GM23338 (cell line): ENCODE data around the gene SIRT2. TPM values are rescaled to one million over a fixed set of nuclear protein-coding genes. Genes with fewer than 3 reads are reported as not detected.

Experiments
- ATAC-seq: fragments of 200-7000 bp; cut with Tn5 transposase; 3 replicates; pipeline ENCODE4 v1.9.1; 2020
- DNase-seq: peaks from one replicate; pipeline ENCODE4 v3.0.0-alpha.2; 2015; ENCODE audit warnings: low spot score
- H2AFZ ChIP-seq: fragments of 200-600 bp; sonication (generic); 2 replicates; pipeline ENCODE4 v1.8.0; 2016; ENCODE audit warnings: antibody characterized with exemption, mild to moderate bottlenecking, moderate library complexity
- H3F3A ChIP-seq: fragments of 200-600 bp; sonication (generic); replicated peaks from 2 replicates; pipeline ENCODE4 v1.8.0; 2017; ENCODE audit warnings: antibody characterized with exemption, mixed run types, low read depth
- H3K27ac ChIP-seq: fragments of 200-600 bp; sonication (generic); 2 replicates; pipeline ENCODE4 v1.6.1; 2016; ENCODE audit warnings: low read depth
- H3K27me3 ChIP-seq: fragments of 200-600 bp; sonication (generic); 2 replicates; pipeline ENCODE4 v1.8.0; 2016; ENCODE audit warnings: mild to moderate bottlenecking, mixed run types, moderate library complexity; ENCODE audit not compliant: insufficient read depth
- H3K36me3 ChIP-seq: fragments of 200-600 bp; sonication (generic); 2 replicates; pipeline ENCODE4 v1.8.0; 2016; ENCODE audit warnings: mild to moderate bottlenecking; ENCODE audit not compliant: insufficient read depth
- H3K4me1 ChIP-seq: fragments of 200-600 bp; sonication (generic); 2 replicates; pipeline ENCODE4 v1.8.0; 2016; ENCODE audit warnings: mild to moderate bottlenecking, moderate library complexity; ENCODE audit not compliant: insufficient read depth
- H3K4me2 ChIP-seq: fragments of 200-600 bp; sonication (generic); 2 replicates; pipeline ENCODE4 v1.7.1; 2017; ENCODE audit warnings: mixed run types
- H3K4me3 ChIP-seq: fragments of 200-600 bp; sonication (generic); 2 replicates; pipeline ENCODE4 v1.6.1; 2016; ENCODE audit warnings: mixed run types
- H3K79me2 ChIP-seq: fragments of 200-600 bp; sonication (generic); replicated peaks from 2 replicates; pipeline ENCODE4 v1.8.0; 2017; ENCODE audit warnings: mild to moderate bottlenecking; ENCODE audit not compliant: insufficient read depth
- H3K9me2 ChIP-seq: fragments of 200-600 bp; sonication (generic); 2 replicates; pipeline ENCODE4 v1.8.0; 2017; ENCODE audit not compliant: insufficient read depth
- H4K20me1 ChIP-seq: fragments of 200-600 bp; sonication (generic); replicated peaks from 2 replicates; pipeline ENCODE4 v1.8.0; 2017; ENCODE audit warnings: mild to moderate bottlenecking; ENCODE audit not compliant: insufficient read depth
- H3K27ac Mint-ChIP-seq: 2 replicates; pipeline ENCODE4 v1.8.0; 2020; ENCODE audit warnings: inconsistent platforms, mild to moderate bottlenecking, moderate library complexity, mixed read lengths
- H3K27me3 Mint-ChIP-seq: 3 replicates; pipeline ENCODE4 v1.8.0; 2022; ENCODE audit warnings: low read depth, mild to moderate bottlenecking, moderate library complexity, mixed read lengths, inconsistent platforms; ENCODE audit not compliant: insufficient read depth, poor library complexity
- H3K36me3 Mint-ChIP-seq: 3 replicates; pipeline ENCODE4 v1.8.0; 2021; ENCODE audit warnings: low read depth, mild to moderate bottlenecking, inconsistent platforms, moderate library complexity, mixed read lengths
- H3K4me1 Mint-ChIP-seq: 3 replicates; pipeline ENCODE4 v1.8.0; 2020; ENCODE audit warnings: mild to moderate bottlenecking, inconsistent platforms, mixed read lengths
- H3K4me3 Mint-ChIP-seq: 3 replicates; pipeline ENCODE4 v1.8.0; 2021; ENCODE audit warnings: moderate library complexity, mild to moderate bottlenecking, inconsistent platforms, mixed read lengths
- H3K9me3 Mint-ChIP-seq: 3 replicates; pipeline ENCODE4 v1.8.0; 2020; ENCODE audit warnings: moderate library complexity, mild to moderate bottlenecking, inconsistent platforms, mixed read lengths
- CTCF ChIP-seq, 2 experiments: fragments of 200-600 bp in 1 of 2; sonication (generic) in 1 of 2; conservative IDR thresholded peaks; 2 replicates each; pipeline versions ENCODE4 v1.5.1 to v1.6.1; 2016 to 2017; ENCODE audit warnings: antibody characterized with exemption in 2 of 2, low read depth in 2 of 2, mild to moderate bottlenecking in 2 of 2, moderate library complexity in 1 of 2
- NANOG ChIP-seq: IDR thresholded peaks from 2 replicates; pipeline ENCODE4 v1.6.1; 2016; ENCODE audit warnings: antibody characterized with exemption, borderline replicate concordance
- REST ChIP-seq: IDR thresholded peaks from one replicate; pipeline ENCODE4 v1.6.1; 2018; ENCODE audit warnings: antibody characterized with exemption; ENCODE audit not compliant: unreplicated experiment
- STAT1 ChIP-seq: IDR thresholded peaks from one replicate; pipeline ENCODE4 v1.6.1; 2016; ENCODE audit warnings: antibody characterized with exemption; ENCODE audit not compliant: unreplicated experiment
- ZNF114 ChIP-seq: fragments of 250-450 bp; sonication (Bioruptor Pico); IDR thresholded peaks from 2 replicates; pipeline ENCODE4 v1.5.0; 2020; ENCODE audit warnings: mild to moderate bottlenecking, moderate library complexity
- polyA plus RNA-seq: library from polyadenylated mRNA; unstranded; fragments of >200 nt; fragmentation: Nextera tagmentation; extraction: Ambion mirVana; gene quantifications from 2 replicates; pipeline ENCODE4 v1.2.1, GENCODE V29; 2016
- total RNA-seq: library from RNA; depleted of rRNA; stranded (reverse); fragments of >200 nt; shearing (Covaris generic); gene quantifications from 2 replicates; pipeline ENCODE4 v1.2.3, GENCODE V29; 2014
- TF ChIP-seq, protein P1 (sequence below): IDR thresholded peaks from 2 replicates; pipeline ENCODE4 v1.6.1; 2016; ENCODE audit warnings: antibody characterized with exemption

SIRT2 gene
- total and polyA plus RNA-seq, 2 experiments from 2014 or later, result 2.7 to 8.4 TPM

DNA sequence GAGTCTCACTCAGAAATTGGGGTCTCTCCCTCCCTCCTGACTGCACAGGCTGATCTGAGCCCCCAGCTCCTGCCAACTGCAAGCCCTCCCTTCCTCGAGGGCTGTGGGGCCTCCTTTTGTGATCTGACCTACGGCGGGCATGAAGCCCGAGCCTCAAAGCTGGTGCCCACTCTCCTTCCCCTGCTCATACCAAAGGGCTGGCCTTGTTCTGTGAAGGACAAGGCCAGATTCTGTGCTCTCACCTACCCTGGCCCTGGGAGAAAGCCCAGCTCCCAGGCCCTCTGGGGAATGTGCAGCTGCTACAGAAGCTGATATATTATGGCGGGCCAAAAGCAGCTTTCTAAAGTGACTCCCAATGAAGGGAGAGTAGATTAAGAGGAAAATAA, 58.8 kb downstream of the SIRT2 start:
- Mint-ChIP-seq H3K27ac (no peak overlapping the region), H3K27me3 (peaks cover 18% of the 10 kb centered on the region), H3K4me1 (peaks cover 11% of the 10 kb centered on the region; the same call in 2 of the 3 replicates), H3K36me3 (peaks cover 100% of the 10 kb centered on the region), H3K4me3 (no peak overlapping the region), H3K9me3 (no peaks in the 10 kb centered on the region)
- Histone ChIP-seq H3K27ac (peak overlapping the region; percentile 69), H2AFZ (no peak overlapping the region), H4K20me1 (peaks cover 53% of the 10 kb centered on the region), H3K36me3 (peaks cover 89% of the 10 kb centered on the region), H3F3A (peaks cover 86% of the 10 kb centered on the region), H3K9me2 (no peaks in the 10 kb centered on the region), H3K4me1 (no peaks in the 10 kb centered on the region), H3K27me3 (no peaks in the 10 kb centered on the region), H3K4me2 (no peak overlapping the region), H3K79me2 (peaks cover 46% of the 10 kb centered on the region), H3K4me3 (no peak overlapping the region)
- ATAC-seq, result no peak
- TF ChIP-seq CTCF (conservative IDR thresholded peaks at IDR 0.05; ENCODE audit: low read depth in 2 of 2) (no peak), STAT1 (no peak), REST (no peak)
- TF ChIP-seq, protein P1, sequence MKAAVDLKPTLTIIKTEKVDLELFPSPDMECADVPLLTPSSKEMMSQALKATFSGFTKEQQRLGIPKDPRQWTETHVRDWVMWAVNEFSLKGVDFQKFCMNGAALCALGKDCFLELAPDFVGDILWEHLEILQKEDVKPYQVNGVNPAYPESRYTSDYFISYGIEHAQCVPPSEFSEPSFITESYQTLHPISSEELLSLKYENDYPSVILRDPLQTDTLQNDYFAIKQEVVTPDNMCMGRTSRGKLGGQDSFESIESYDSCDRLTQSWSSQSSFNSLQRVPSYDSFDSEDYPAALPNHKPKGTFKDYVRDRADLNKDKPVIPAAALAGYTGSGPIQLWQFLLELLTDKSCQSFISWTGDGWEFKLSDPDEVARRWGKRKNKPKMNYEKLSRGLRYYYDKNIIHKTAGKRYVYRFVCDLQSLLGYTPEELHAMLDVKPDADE, result no peak
- DNase-seq, result no peak

DNA sequence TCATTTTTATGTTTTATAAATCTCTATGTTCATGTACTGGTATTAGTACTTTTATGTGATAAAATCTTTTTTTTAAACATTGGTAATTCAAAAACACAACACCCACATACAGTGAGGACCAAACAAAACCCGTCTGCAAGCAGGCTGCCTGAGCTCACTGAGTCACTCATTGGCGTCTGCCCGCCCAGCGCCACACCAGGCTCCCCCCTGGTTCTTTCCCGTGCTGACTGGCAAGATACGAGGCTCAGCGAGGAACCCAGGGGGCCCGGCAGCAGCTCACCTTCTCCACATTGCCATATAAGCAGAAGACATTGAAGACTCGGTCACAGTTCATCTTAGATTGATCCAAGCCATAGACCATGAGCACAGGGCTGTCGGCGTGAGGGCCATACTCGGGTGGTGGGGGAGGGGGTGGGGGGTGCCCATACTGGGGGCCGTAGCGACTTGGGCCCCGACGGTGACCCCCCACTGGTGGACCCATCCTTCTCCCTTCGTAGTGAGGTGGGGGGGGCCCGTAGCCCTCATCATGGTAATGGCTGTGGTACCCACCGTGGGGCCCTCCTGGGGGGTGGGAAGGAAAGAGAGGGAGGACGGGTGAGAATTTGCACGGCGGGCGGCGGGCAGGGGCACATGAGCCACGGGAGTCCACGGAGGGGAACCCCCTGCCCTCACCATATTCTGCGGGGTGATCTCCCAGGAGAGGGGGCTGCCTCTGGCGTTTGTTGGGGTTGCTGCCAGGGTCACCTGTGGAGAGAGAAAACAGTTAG, 59.4 kb downstream of the SIRT2 start:
- Mint-ChIP-seq H3K27me3 (peaks cover 19% of the 10 kb centered on the region), H3K36me3 (peaks cover 98% of the 10 kb centered on the region), H3K4me3 (no peak overlapping the region), H3K27ac (no peak overlapping the region), H3K4me1 (peaks cover 7% of the 10 kb centered on the region; the same call in 2 of the 3 replicates), H3K9me3 (no peaks in the 10 kb centered on the region)
- Histone ChIP-seq H3K36me3 (peaks cover 83% of the 10 kb centered on the region), H3K4me2 (no peak overlapping the region), H3K4me1 (no peaks in the 10 kb centered on the region), H3K27ac (peak overlapping the region; percentile 55; the same call in 1 of the 2 replicates), H3K79me2 (peaks cover 40% of the 10 kb centered on the region), H2AFZ (no peak overlapping the region), H3K9me2 (no peaks in the 10 kb centered on the region), H3K27me3 (no peaks in the 10 kb centered on the region), H3K4me3 (no peak overlapping the region), H4K20me1 (peaks cover 49% of the 10 kb centered on the region), H3F3A (peaks cover 84% of the 10 kb centered on the region)
- no peak for ATAC-seq
- no peak for TF ChIP-seq ZNF114 (CRISPR knock-in tag)
- no peak for TF ChIP-seq NANOG
- no peak for DNase-seq
